CD4-positive, alpha-beta memory T cell (primary cell): ENCODE measurements around the gene ABHD6. TPM values are rescaled to one million over a fixed set of nuclear protein-coding genes. Genes with fewer than 3 reads are reported as not detected.

Experiments used
- CTCF ChIA-PET: fragments of 350-600 bp; sonication (Branson Sonifier 250); formaldehyde crosslinking; loops from one replicate; lab custom pipeline; 2021; ENCODE audit warnings: inconsistent platforms; ENCODE audit not compliant: partially characterized antibody; lab: Charles Lee
- POLR2A ChIA-PET: fragments of 350-600 bp; sonication (Branson Sonifier 250); formaldehyde crosslinking; loops from one replicate; lab custom pipeline; 2021; ENCODE audit not compliant: partially characterized antibody; lab: Charles Lee
- DNase-seq, 5 donors: peaks; one replicate each; pipeline versions ENCODE4 v3.0.0 to v3.0.0-alpha.2; 2020 to 2022; ENCODE audit warnings: mixed read lengths in 1 of 5
- H3K27ac ChIP-seq: one replicate; pipeline ENCODE4 v1.7.0; 2013; ENCODE audit warnings: low read depth, low read length
- H3K27me3 ChIP-seq: 2 replicates; pipeline ENCODE4 v1.7.0; 2013; ENCODE audit warnings: mild to moderate bottlenecking, low read length, moderate library complexity; ENCODE audit not compliant: insufficient read depth
- H3K36me3 ChIP-seq: 2 replicates; pipeline ENCODE4 v1.7.0; 2013; ENCODE audit warnings: mild to moderate bottlenecking, low read length, moderate library complexity; ENCODE audit not compliant: insufficient read depth
- H3K4me1 ChIP-seq: 2 replicates; pipeline ENCODE4 v1.7.0; 2013; ENCODE audit warnings: mild to moderate bottlenecking, low read length, moderate library complexity; ENCODE audit not compliant: insufficient read depth
- H3K4me3 ChIP-seq, 2 donors: one replicate each; pipeline ENCODE4 v1.7.0; 2013; ENCODE audit warnings: low read length in 2 of 2, mild to moderate bottlenecking in 1 of 2
- H3K9me3 ChIP-seq, 2 donors: one replicate each; pipeline ENCODE4 v1.7.0; 2013; ENCODE audit warnings: low read length in 2 of 2, control low read depth in 1 of 2; ENCODE audit not compliant: control insufficient read depth in 1 of 2
- H3K27ac Mint-ChIP-seq, 7 donors: one replicate each; pipeline ENCODE4 v1.8.0; 2020 to 2021; ENCODE audit warnings: mixed read lengths in 7 of 7, mild to moderate bottlenecking in 6 of 7, inconsistent platforms in 3 of 7, moderate library complexity in 3 of 7
- H3K27me3 Mint-ChIP-seq, 2 donors: one replicate each; pipeline ENCODE4 v1.8.0; 2020 to 2021; ENCODE audit warnings: mixed read lengths in 2 of 2
- H3K36me3 Mint-ChIP-seq, 2 donors: one replicate each; pipeline ENCODE4 v1.8.0; 2020 to 2021; ENCODE audit warnings: mixed read lengths in 2 of 2, inconsistent platforms in 1 of 2, mild to moderate bottlenecking in 1 of 2
- H3K4me1 Mint-ChIP-seq, 4 donors: one replicate each; pipeline ENCODE4 v1.8.0; 2020 to 2021; ENCODE audit warnings: mixed read lengths in 4 of 4, mild to moderate bottlenecking in 1 of 4
- H3K4me3 Mint-ChIP-seq, 8 donors: one replicate each; pipeline ENCODE4 v1.8.0; 2020 to 2021; ENCODE audit warnings: mixed read lengths in 8 of 8, mild to moderate bottlenecking in 7 of 8, moderate library complexity in 6 of 8, inconsistent platforms in 3 of 8
- H3K9me3 Mint-ChIP-seq, 8 donors: one replicate each; pipeline ENCODE4 v1.8.0; 2020 to 2021; ENCODE audit warnings: mixed read lengths in 8 of 8, mild to moderate bottlenecking in 5 of 8, inconsistent platforms in 3 of 8, moderate library complexity in 1 of 8
- intact Hi-C: fragments of 100-400 bp; cut with micrococcal nuclease; formaldehyde crosslinking; loops from one replicate; pipeline ENCODE4 v1.15.1; 2023
- polyA plus RNA-seq, 2 donors: library from polyadenylated mRNA; unstranded; fragments of 300-500 nt; fragmentation: Illumina TruSeq; gene quantifications; one replicate each; pipeline ENCODE4 v1.2.3, GENCODE V29; 2021
- total RNA-seq, 2 experiments: library from RNA; stranded (reverse); gene quantifications; one replicate each; pipeline ENCODE4 v1.2.3, GENCODE V29; 2021

Gene ABHD6
- total and polyA plus RNA-seq, 4 experiments from 2014 or later, result 4.7 to 8.2 (median 6.2) TPM

GRCh38 chr3:58207954-58208353, 29.6 kb upstream of the ABHD6 start:
- Histone ChIP-seq H3K4me3 (no peak overlapping the region), H3K4me1 (no peaks in the 10 kb centered on the region), H3K36me3 (no peaks in the 10 kb centered on the region), H3K9me3 (no peaks in the 10 kb centered on the region), H3K27ac (no peak overlapping the region), H3K27me3 (peaks cover 5% of the 10 kb centered on the region)
- Mint-ChIP-seq H3K36me3 (peaks cover 0 to 3% of the 10 kb centered on the region in 2 donors), H3K9me3 (peaks cover 0 to 5% (median 4%) of the 10 kb centered on the region in 8 donors), H3K27ac (no peak overlapping the region), H3K27me3 (peaks cover 10 to 25% of the 10 kb centered on the region in 2 donors), H3K4me3 (no peak overlapping the region), H3K4me1 (peaks cover 0 to 1% (median 0%) of the 10 kb centered on the region in 4 donors)
- intact Hi-C loops, result no loop called here
- DNase-seq, result no peak
- POLR2A ChIA-PET, result no interaction called here
- CTCF ChIA-PET, result interaction anchor here (0.9 to 2.7 kb wide), 3 partner anchors 10 to 30 kb away, joined by 3 to 14 read pairs (median 3); no protein-coding TSS in a partner anchor

- Mint-ChIP-seq H3K27me3 (peaks cover 5 to 15% of the 10 kb centered on the region in 2 donors), H3K9me3 (no peaks in the 10 kb centered on the region), H3K4me3 (no peak overlapping the region), H3K27ac (no peak overlapping the region), H3K36me3 (no peaks in the 10 kb centered on the region), H3K4me1 (peaks cover 0 to 1% (median 0%) of the 10 kb centered on the region in 4 donors)
- no peak for DNase-seq
- Histone ChIP-seq H3K27ac (no peak overlapping the region), H3K27me3 (no peaks in the 10 kb centered on the region), H3K4me3 (no peak overlapping the region), H3K4me1 (no peaks in the 10 kb centered on the region), H3K36me3 (no peaks in the 10 kb centered on the region), H3K9me3 (no peaks in the 10 kb centered on the region)
- ChIA-PET POLR2A (no interaction called here), CTCF (no interaction called here)
- intact Hi-C loops, result no loop called here
Observed at GRCh38 chr3:58209933-58210332, 27.7 kb upstream of the ABHD6 start.

GRCh38 chr3:58210761-58211460, 26.7 kb upstream of the ABHD6 start, which contains the start of gene DNASE1L3:
TSS of gene DNASE1L3 (minus strand) at chr3:58210972. CDS start at chr3:58210906, 66 bp downstream.
- Histone ChIP-seq H3K27me3 (no peaks in the 10 kb centered on the region), H3K9me3 (no peaks in the 10 kb centered on the region), H3K27ac (no peak within 1 kb of the TSS), H3K4me3 (no peak within 1 kb of the TSS), H3K4me1 (no peaks in the 10 kb centered on the region), H3K36me3 (no peaks in the 10 kb centered on the region)
- Mint-ChIP-seq H3K4me1 (peaks cover 0 to 3% (median under 1%) of the 10 kb centered on the region in 4 donors), H3K4me3 (no peak within 1 kb of the TSS), H3K27ac (no peak within 1 kb of the TSS), H3K27me3 (peaks cover 5 to 13% of the 10 kb centered on the region in 2 donors), H3K36me3 (no peaks in the 10 kb centered on the region), H3K9me3 (peaks cover 0 to 2% (median 0%) of the 10 kb centered on the region in 8 donors)
- intact Hi-C loops, result no loop called here
- ChIA-PET POLR2A (no interaction called here), CTCF (interaction anchor here (9.4 kb wide), 1 partner anchor 21 kb away, joined by 90 read pairs; no protein-coding TSS in a partner anchor)
- DNase-seq, result no peak

- H3K4me3 Mint-ChIP-seq, result no peak overlapping the region
- ChIA-PET CTCF (interaction anchor here (0.6 to 9.4 kb wide), 8 partner anchors 12 to 207 kb away, joined by 3 to 90 read pairs (median 3); partner anchors contain the start of gene FLNB), POLR2A (no interaction called here)
- no peaks in the 10 kb centered on the region for H3K27me3 ChIP-seq
- no peak for DNase-seq
- no peaks in the 10 kb centered on the region for H3K36me3 Mint-ChIP-seq
- peaks cover 0 to 2% (median 0%) of the 10 kb centered on the region in 8 donors for H3K9me3 Mint-ChIP-seq
- no peaks in the 10 kb centered on the region for H3K36me3 ChIP-seq
- no peaks in the 10 kb centered on the region for H3K9me3 ChIP-seq
- no peak overlapping the region for H3K27ac ChIP-seq
- no peak overlapping the region for H3K27ac Mint-ChIP-seq
- intact Hi-C loops, result no loop called here
- peaks cover 6% of the 10 kb centered on the region for H3K4me1 ChIP-seq
- H3K27me3 Mint-ChIP-seq, result peaks cover 3 to 7% of the 10 kb centered on the region in 2 donors
- peaks cover 3 to 9% (median 5%) of the 10 kb centered on the region in 4 donors for H3K4me1 Mint-ChIP-seq
- H3K4me3 ChIP-seq, result no peak overlapping the region
Observed at GRCh38 chr3:58214484-58215316, 22.9 kb upstream of the ABHD6 start.

GRCh38 chr3:58215317-58216025, 22.1 kb upstream of the ABHD6 start:
- DNase-seq, result no peak
- no peak overlapping the region for H3K27ac ChIP-seq
- no peaks in the 10 kb centered on the region for H3K9me3 ChIP-seq
- no peaks in the 10 kb centered on the region for H3K27me3 ChIP-seq
- H3K27ac Mint-ChIP-seq, result no peak overlapping the region
- no peaks in the 10 kb centered on the region for H3K36me3 ChIP-seq
- ChIA-PET CTCF (interaction anchor here (0.9 to 9.4 kb wide), 7 partner anchors 15 to 208 kb away, joined by 3 to 90 read pairs (median 3); partner anchors contain the start of gene FLNB), POLR2A (no interaction called here)
- H3K4me1 ChIP-seq, result peaks cover 6% of the 10 kb centered on the region
- peaks cover 0 to 5% of the 10 kb centered on the region in 2 donors for H3K27me3 Mint-ChIP-seq
- no peaks in the 10 kb centered on the region for H3K36me3 Mint-ChIP-seq
- H3K4me1 Mint-ChIP-seq, result peaks cover 3 to 9% (median 5%) of the 10 kb centered on the region in 4 donors
- no peak overlapping the region for H3K4me3 ChIP-seq
- intact Hi-C loops, result loop anchor here (2.0 kb wide), 1 partner anchor 819 kb away; no protein-coding TSS in a partner anchor
- peaks cover 0 to 2% (median 0%) of the 10 kb centered on the region in 8 donors for H3K9me3 Mint-ChIP-seq
- H3K4me3 Mint-ChIP-seq, result no peak overlapping the region

GRCh38 chr3:58216496-58217195, 20.9 kb upstream of the ABHD6 start:
- Histone ChIP-seq H3K27ac (no peak overlapping the region), H3K27me3 (no peaks in the 10 kb centered on the region), H3K9me3 (no peaks in the 10 kb centered on the region), H3K36me3 (no peaks in the 10 kb centered on the region), H3K4me1 (peaks cover 6% of the 10 kb centered on the region), H3K4me3 (no peak overlapping the region)
- intact Hi-C loops, result loop anchor here (1.0 to 2.0 kb wide), 5 partner anchors 21 to 820 kb away; partner anchors contain the start of genes ABHD6 and FLNB
- H3K9me3 Mint-ChIP-seq, result peaks cover 0 to 2% (median 0%) of the 10 kb centered on the region in 8 donors
- H3K27me3 Mint-ChIP-seq, result peaks cover 0 to 2% of the 10 kb centered on the region in 2 donors
- H3K27ac Mint-ChIP-seq, result no peak overlapping the region
- peaks cover 3 to 9% (median 5%) of the 10 kb centered on the region in 4 donors for H3K4me1 Mint-ChIP-seq
- H3K4me3 Mint-ChIP-seq, result no peak overlapping the region
- POLR2A ChIA-PET, result interaction anchor here (0.6 kb wide), 1 partner anchor 20 kb away, joined by 3 read pairs; no protein-coding TSS in a partner anchor
- no peaks in the 10 kb centered on the region for H3K36me3 Mint-ChIP-seq
- CTCF ChIA-PET, result interaction anchor here (0.7 to 9.4 kb wide), 19 partner anchors 8 to 276 kb away, joined by 3 to 90 read pairs (median 4); partner anchors contain the start of genes FLNB, HTD2 and RPP14
- no peak for DNase-seq
